Liver (tissue), 9 donors: ENCODE results near the gene EIF4G2. TPM values are rescaled to one million over a fixed set of nuclear protein-coding genes. Genes with fewer than 3 reads are reported as not detected.

Experiments used
- DNase-seq: peaks from one replicate; pipeline ENCODE4 v3.0.0-alpha.2; 2017; ENCODE audit warnings: low spot score
- H3K27ac ChIP-seq, 2 donors: one replicate each; pipeline ENCODE4 v1.7.0; 2013; ENCODE audit warnings: inconsistent platforms in 2 of 2, low read length in 2 of 2, control low read depth in 1 of 2, low read depth in 1 of 2, mild to moderate bottlenecking in 1 of 2
- H3K27me3 ChIP-seq, 4 donors: one replicate each; pipeline versions ENCODE4 v1.6.1 to v1.7.0; 2013; ENCODE audit warnings: low read length in 3 of 4, inconsistent platforms in 1 of 4, mild to moderate bottlenecking in 1 of 4, moderate library complexity in 1 of 4; ENCODE audit not compliant: control insufficient read depth in 4 of 4, insufficient read depth in 4 of 4
- H3K36me3 ChIP-seq, 4 donors: one replicate each; pipeline versions ENCODE4 v1.6.1 to v1.7.0; 2013; ENCODE audit warnings: low read length in 3 of 4, mild to moderate bottlenecking in 3 of 4, low read depth in 1 of 4, moderate library complexity in 1 of 4; ENCODE audit not compliant: control insufficient read depth in 4 of 4, insufficient read depth in 3 of 4
- H3K4me1 ChIP-seq, 4 donors: one replicate each; pipeline versions ENCODE4 v1.6.1 to v1.7.0; 2013; ENCODE audit warnings: low read length in 3 of 4, mild to moderate bottlenecking in 3 of 4, moderate library complexity in 1 of 4; ENCODE audit not compliant: control insufficient read depth in 4 of 4, insufficient read depth in 4 of 4
- H3K4me3 ChIP-seq, 3 donors: one replicate each; pipeline versions ENCODE4 v1.6.1 to v1.7.0; 2013; ENCODE audit warnings: low read length in 3 of 3, control low read depth in 1 of 3, low read depth in 1 of 3, mild to moderate bottlenecking in 1 of 3
- H3K9ac ChIP-seq, 2 donors: one replicate each; pipeline ENCODE4 v1.7.0; 2013; ENCODE audit warnings: low read length in 2 of 2, mild to moderate bottlenecking in 2 of 2, moderate library complexity in 2 of 2, control low read depth in 1 of 2, low read depth in 1 of 2
- H3K9me3 ChIP-seq, 4 donors: one replicate each; pipeline versions ENCODE4 v1.6.1 to v1.7.0; 2013; ENCODE audit warnings: low read length in 3 of 4; ENCODE audit not compliant: control insufficient read depth in 4 of 4
- ATF3 ChIP-seq: IDR thresholded peaks from 2 replicates; pipeline ENCODE4 v1.6.1; 2016; ENCODE audit warnings: antibody characterized with exemption
- CTCF ChIP-seq: fragments of 150-350 bp; IDR thresholded peaks from 2 replicates; pipeline ENCODE4 v1.5.1; 2017; ENCODE audit warnings: improper control_type of control experiment, low read depth, low read length; ENCODE audit not compliant: missing input control
- EGR1 ChIP-seq, 2 donors: IDR thresholded peaks; 2 replicates each; pipeline ENCODE4 v1.6.1; 2016 to 2018; ENCODE audit warnings: antibody characterized with exemption in 2 of 2, low read depth in 2 of 2
- FOXA1 ChIP-seq: IDR thresholded peaks from 2 replicates; pipeline ENCODE4 v1.6.1; 2016; ENCODE audit warnings: antibody characterized with exemption
- FOXA2 ChIP-seq: IDR thresholded peaks from 2 replicates; pipeline ENCODE4 v1.6.1; 2016; ENCODE audit warnings: antibody characterized with exemption
- GABPA ChIP-seq, 2 donors: IDR thresholded peaks in 1 of 2; conservative IDR thresholded peaks in 1 of 2; 2 replicates each; pipeline ENCODE4 v1.6.1; 2016; ENCODE audit warnings: antibody characterized with exemption in 2 of 2, mild to moderate bottlenecking in 1 of 2, moderate library complexity in 1 of 2
- HNF4A ChIP-seq, 2 donors: conservative IDR thresholded peaks; 2 replicates each; pipeline ENCODE4 v1.6.1; 2016; ENCODE audit warnings: antibody characterized with exemption in 2 of 2, mild to moderate bottlenecking in 2 of 2
- HNF4G ChIP-seq: IDR thresholded peaks from 2 replicates; pipeline ENCODE4 v1.6.1; 2016; ENCODE audit warnings: antibody characterized with exemption
- JUND ChIP-seq, 2 donors: IDR thresholded peaks; 2 replicates each; pipeline ENCODE4 v1.6.1; 2016; ENCODE audit warnings: antibody characterized with exemption in 2 of 2
- NR2F2 ChIP-seq: IDR thresholded peaks from 2 replicates; pipeline ENCODE4 v1.6.1; 2016; ENCODE audit warnings: antibody characterized with exemption
- RAD21 ChIP-seq, 2 donors: IDR thresholded peaks; 2 replicates each; pipeline ENCODE4 v1.6.1; 2016; ENCODE audit warnings: antibody characterized with exemption in 2 of 2, mild to moderate bottlenecking in 2 of 2
- REST ChIP-seq: IDR thresholded peaks from 2 replicates; pipeline ENCODE4 v1.6.1; 2016; ENCODE audit warnings: antibody characterized with exemption, mild to moderate bottlenecking
- RXRA ChIP-seq, 2 donors: IDR thresholded peaks; 2 replicates each; pipeline ENCODE4 v1.6.1; 2017 to 2018; ENCODE audit warnings: antibody characterized with exemption in 2 of 2, mild to moderate bottlenecking in 1 of 2
- SP1 ChIP-seq: IDR thresholded peaks from 2 replicates; pipeline ENCODE4 v1.6.1; 2018; ENCODE audit warnings: antibody characterized with exemption, mild to moderate bottlenecking
- TAF1 ChIP-seq: conservative IDR thresholded peaks from 2 replicates; pipeline ENCODE4 v1.6.1; 2016; ENCODE audit warnings: antibody characterized with exemption, mild to moderate bottlenecking
- YY1 ChIP-seq: IDR thresholded peaks from 2 replicates; pipeline ENCODE4 v1.6.1; 2016; ENCODE audit warnings: antibody characterized with exemption, mild to moderate bottlenecking
- ZBTB33 ChIP-seq: IDR thresholded peaks from 2 replicates; pipeline ENCODE4 v1.6.1; 2016; ENCODE audit warnings: antibody characterized with exemption
- WGBS: extraction: QIAGEN DNeasy Blood & Tissue Kit; methylation state at CpG from one replicate; pipeline ENCODE4 v1.1.7; 2013; 5-methylcytosine and 5-hydroxymethylcytosine counted together
- polyA plus RNA-seq, 2 donors: library from polyadenylated mRNA; stranded (reverse) in 1 of 2; unstranded in 1 of 2; fragments of 200-250 nt in 1 of 2; fragments of >200 nt in 1 of 2; fragmentation: Nextera tagmentation in 1 of 2; extraction: Ambion mirVana in 1 of 2; gene quantifications; one replicate each; pipeline versions ENCODE4 v1.2.1 to v1.2.3, GENCODE V29; 2013 to 2015
- total RNA-seq, 2 donors: library from RNA; depleted of rRNA; stranded (reverse); fragments of >200 nt; gene quantifications; one replicate each; pipeline ENCODE4 v1.2.3, GENCODE V29; 2014
- donor health status: healthy.
- donor health status: healthy.
- donor health status: healthy.
- donor health status: healthy.
- donor health status: healthy.

EIF4G2 gene
- total and polyA plus RNA-seq, 4 donors = 126 to 268 (median 209) TPM

- Histone ChIP-seq H3K9me3 (no peaks in the 10 kb centered on the region), H3K4me1 (peaks cover 1 to 13% (median 8%) of the 10 kb centered on the region in 4 donors), H3K4me3 (no peak overlapping the region), H3K9ac (no peak overlapping the region), H3K36me3 (peaks cover 16 to 47% (median 41%) of the 10 kb centered on the region in 4 donors), H3K27ac (no peak overlapping the region), H3K27me3 (no peaks in the 10 kb centered on the region)
- DNase-seq = no peak
- TF ChIP-seq CTCF = no peak
- TF ChIP-seq SP1 = no peak
- no peak for TF ChIP-seq YY1
- no peak for TF ChIP-seq FOXA2
- TF ChIP-seq ZBTB33 = no peak
- no peak for TF ChIP-seq TAF1
- no peak for TF ChIP-seq GABPA (IDR thresholded peaks at IDR 0.05 in 1 of 2, conservative IDR thresholded peaks at IDR 0.05 in 1 of 2)
- no peak for TF ChIP-seq JUND (IDR thresholded peaks at IDR 0.05)
- no peak for TF ChIP-seq NR2F2
- no peak for TF ChIP-seq RAD21 (IDR thresholded peaks at IDR 0.05)
- TF ChIP-seq ATF3 = no peak
- WGBS = 88% methylated on average over 13 of the region's 13 CpGs
Measured at GRCh38 chr11:10778217-10778970, 30.3 kb downstream of the EIF4G2 start.

- Histone ChIP-seq H3K27me3 (no peaks in the 10 kb centered on the region), H3K36me3 (peaks cover 19 to 53% (median 45%) of the 10 kb centered on the region in 4 donors), H3K27ac (no peak overlapping the region), H3K9me3 (no peaks in the 10 kb centered on the region), H3K4me1 (peaks cover 1 to 13% (median 8%) of the 10 kb centered on the region in 4 donors), H3K9ac (no peak overlapping the region), H3K4me3 (no peak overlapping the region)
- TF ChIP-seq SP1 (peak; percentile 26), GABPA (IDR thresholded peaks at IDR 0.05 in 1 of 2, conservative IDR thresholded peaks at IDR 0.05 in 1 of 2) (no peak)
- 71% methylated on average over 6 of the region's 6 CpGs for WGBS
- no peak for DNase-seq
Measured at GRCh38 chr11:10777806-10778205, 30.9 kb downstream of the EIF4G2 start.

- H3K9ac ChIP-seq = no peak overlapping the region
- no peak overlapping the region for H3K27ac ChIP-seq
- DNase-seq = no peak
- no peaks in the 10 kb centered on the region for H3K27me3 ChIP-seq
- no peak overlapping the region for H3K4me3 ChIP-seq
- H3K9me3 ChIP-seq = no peaks in the 10 kb centered on the region
- 60% methylated on average over 3 of the region's 3 CpGs for WGBS
- H3K4me1 ChIP-seq = peaks cover 1 to 13% (median 8%) of the 10 kb centered on the region in 4 donors
- peaks cover 21 to 57% (median 46%) of the 10 kb centered on the region in 4 donors for H3K36me3 ChIP-seq
- TF ChIP-seq REST (no peak), EGR1 (IDR thresholded peaks at IDR 0.05; ENCODE audit: low read depth in 2 of 2) (no peak), HNF4G (peak; percentile 71), FOXA1 (no peak), NR2F2 (peak; percentile 77), TAF1 (no peak), HNF4A (conservative IDR thresholded peaks at IDR 0.05) (peak; percentile 14 to 96), SP1 (peak; percentile 89), ZBTB33 (no peak), GABPA (IDR thresholded peaks at IDR 0.05 in 1 of 2, conservative IDR thresholded peaks at IDR 0.05 in 1 of 2) (no peak), RXRA (IDR thresholded peaks at IDR 0.05) (peak; percentile 18 to 91), JUND (IDR thresholded peaks at IDR 0.05) (peak in 1 of 2 donors; percentile 86)
Measured at GRCh38 chr11:10777393-10777793, 31.3 kb downstream of the EIF4G2 start.
